Mammary epithelial cell (primary cell): Measurements from ENCODE around the gene IGSF23.

Experiments used
- CTCF ChIP-seq, 2 donors: IDR thresholded peaks in 1 of 2; conservative IDR thresholded peaks in 1 of 2; 2 replicates each; pipeline ENCODE4 v1.5.1; 2011 to 2012; ENCODE audit warnings: inconsistent platforms in 2 of 2, low read length in 2 of 2, mild to moderate bottlenecking in 2 of 2, control low read depth in 1 of 2, low read depth in 1 of 2; ENCODE audit not compliant: insufficient read depth in 1 of 2; ENCODE audit errors: extremely low read depth in 1 of 2
- EZH2 ChIP-seq: IDR thresholded peaks from 2 replicates; pipeline ENCODE4 v1.6.1; 2012; ENCODE audit warnings: low read length, inconsistent platforms, borderline replicate concordance

GRCh38 chr19:44567745-44568144, 45.6 kb upstream of the IGSF23 start:
- TF ChIP-seq CTCF (conservative IDR thresholded peaks at IDR 0.05 in 1 of 2, IDR thresholded peaks at IDR 0.05 in 1 of 2; ENCODE audit: extremely low read depth in 1 of 2, insufficient read depth in 1 of 2, low read depth in 1 of 2, low read length in 2 of 2) = no peak
- TF ChIP-seq EZH2 = no peak
